Chondrocyte (in vitro differentiated cells): ENCODE measurements around the gene TMEM266. TPM values are rescaled to one million over a fixed set of nuclear protein-coding genes. Genes with fewer than 3 reads are reported as not detected.

ENCODE experiments used
- DNase-seq: peaks from one replicate; pipeline ENCODE4 v3.0.0; 2021; ENCODE audit warnings: mixed read lengths, low spot score
- H3K27ac Mint-ChIP-seq: one replicate; pipeline ENCODE4 v1.8.0; 2021; ENCODE audit warnings: mild to moderate bottlenecking, moderate library complexity, mixed read lengths; ENCODE audit not compliant: unreplicated experiment
- H3K27me3 Mint-ChIP-seq: 2 replicates; pipeline ENCODE4 v1.8.0; 2021; ENCODE audit warnings: low read depth, mixed read lengths
- H3K36me3 Mint-ChIP-seq: 2 replicates; pipeline ENCODE4 v1.8.0; 2021; ENCODE audit warnings: low read depth, mixed read lengths
- H3K4me1 Mint-ChIP-seq: 2 replicates; pipeline ENCODE4 v1.8.0; 2021; ENCODE audit warnings: low read depth, mild to moderate bottlenecking, mixed read lengths
- H3K4me3 Mint-ChIP-seq: one replicate; pipeline ENCODE4 v1.8.0; 2021; ENCODE audit warnings: mild to moderate bottlenecking, moderate library complexity, mixed read lengths; ENCODE audit not compliant: unreplicated experiment
- H3K9me3 Mint-ChIP-seq: 2 replicates; pipeline ENCODE4 v1.8.0; 2021; ENCODE audit warnings: low read depth, mixed read lengths
- CTCF ChIP-seq: fragments of 200-600 bp; sonication (generic); IDR thresholded peaks from 2 replicates; pipeline ENCODE4 v1.5.0; 2021; ENCODE audit warnings: antibody characterized with exemption, mild to moderate bottlenecking, moderate library complexity
- total RNA-seq: library from RNA; stranded (reverse); gene quantifications from 3 replicates; pipeline ENCODE4 v1.2.1, GENCODE V29; 2021

Gene TMEM266
- total RNA-seq, 1 donor from 2014 or later, result 0.20 TPM

GRCh38 chr15:76070921-76071635 lies 11.3 kb downstream of the TMEM266 start:
- DNase-seq, result no peak
- Mint-ChIP-seq H3K27ac (no peak overlapping the region), H3K9me3 (no peaks in the 10 kb centered on the region), H3K4me3 (no peak overlapping the region), H3K4me1 (no peaks in the 10 kb centered on the region), H3K27me3 (peaks cover 15% of the 10 kb centered on the region), H3K36me3 (no peaks in the 10 kb centered on the region)
- TF ChIP-seq CTCF, result no peak

- no peaks in the 10 kb centered on the region for H3K4me1 Mint-ChIP-seq
- no peak for DNase-seq
- no peak overlapping the region for H3K4me3 Mint-ChIP-seq
- H3K27ac Mint-ChIP-seq, result no peak overlapping the region
- no peak for TF ChIP-seq CTCF
- no peaks in the 10 kb centered on the region for H3K36me3 Mint-ChIP-seq
- no peaks in the 10 kb centered on the region for H3K9me3 Mint-ChIP-seq
- H3K27me3 Mint-ChIP-seq, result peaks cover 15% of the 10 kb centered on the region
Measured at GRCh38 chr15:76071806-76072205, 12.0 kb downstream of the TMEM266 start.

- no peaks in the 10 kb centered on the region for H3K9me3 Mint-ChIP-seq
- no peaks in the 10 kb centered on the region for H3K4me1 Mint-ChIP-seq
- no peak overlapping the region for H3K4me3 Mint-ChIP-seq
- H3K27ac Mint-ChIP-seq, result no peak overlapping the region
- H3K36me3 Mint-ChIP-seq, result no peaks in the 10 kb centered on the region
- DNase-seq, result no peak
- no peak for TF ChIP-seq CTCF
- H3K27me3 Mint-ChIP-seq, result peaks cover 15% of the 10 kb centered on the region
Measured at GRCh38 chr15:76073554-76073953, 13.8 kb downstream of the TMEM266 start.

GRCh38 chr15:76075046-76075445 lies 15.3 kb downstream of the TMEM266 start:
- no peaks in the 10 kb centered on the region for H3K36me3 Mint-ChIP-seq
- H3K27ac Mint-ChIP-seq, result no peak overlapping the region
- no peaks in the 10 kb centered on the region for H3K9me3 Mint-ChIP-seq
- H3K4me1 Mint-ChIP-seq, result no peaks in the 10 kb centered on the region
- H3K27me3 Mint-ChIP-seq, result peaks cover 7% of the 10 kb centered on the region
- DNase-seq, result no peak
- H3K4me3 Mint-ChIP-seq, result no peak overlapping the region
- no peak for TF ChIP-seq CTCF

GRCh38 chr15:76078285-76078877 lies 18.6 kb downstream of the TMEM266 start:
- H3K36me3 Mint-ChIP-seq, result no peaks in the 10 kb centered on the region

More at GRCh38 chr15:76078285-76078877, 18.6 kb downstream of the TMEM266 start:
- TF ChIP-seq CTCF, result no peak
- Mint-ChIP-seq H3K27me3 (peaks cover 11% of the 10 kb centered on the region), H3K4me3 (no peak overlapping the region), H3K27ac (no peak overlapping the region), H3K9me3 (no peaks in the 10 kb centered on the region), H3K4me1 (no peaks in the 10 kb centered on the region)
- no peak for DNase-seq
